Neuronal stem cell (in vitro differentiated cells): Measurements from ENCODE around the gene PACRG.

Source experiments
- DNase-seq: peaks from one replicate; pipeline ENCODE4 v3.0.0-alpha.2; 2013; ENCODE audit warnings: low spot score
- H2AFZ ChIP-seq: one replicate; pipeline ENCODE4 v1.6.1; 2013; ENCODE audit warnings: mild to moderate bottlenecking, low read length, inconsistent platforms
- H2AK5ac ChIP-seq: 2 replicates; pipeline ENCODE4 v1.6.1; 2013; ENCODE audit warnings: low read depth, mild to moderate bottlenecking, inconsistent platforms, low read length, moderate library complexity, mixed read lengths
- H2BK120ac ChIP-seq: 2 replicates; pipeline ENCODE4 v1.6.1; 2013; ENCODE audit warnings: low read depth, mild to moderate bottlenecking, inconsistent platforms, low read length, moderate library complexity, mixed read lengths
- H2BK12ac ChIP-seq: one replicate; pipeline ENCODE4 v1.6.1; 2013; ENCODE audit warnings: low read length, inconsistent platforms
- H2BK15ac ChIP-seq: 2 replicates; pipeline ENCODE4 v1.6.1; 2013; ENCODE audit warnings: mild to moderate bottlenecking, low read length, inconsistent platforms, mixed read lengths
- H2BK5ac ChIP-seq: one replicate; pipeline ENCODE4 v1.6.1; 2013; ENCODE audit warnings: inconsistent platforms, mild to moderate bottlenecking, low read length, moderate library complexity
- H3K14ac ChIP-seq: one replicate; pipeline ENCODE4 v1.6.1; 2013; ENCODE audit warnings: low read length, inconsistent platforms
- H3K18ac ChIP-seq: 2 replicates; pipeline ENCODE4 v1.6.1; 2013; ENCODE audit warnings: low read length, inconsistent platforms
- H3K23ac ChIP-seq: 2 replicates; pipeline ENCODE4 v1.6.1; 2013; ENCODE audit warnings: low read depth, mild to moderate bottlenecking, mixed read lengths, low read length, inconsistent platforms; ENCODE audit not compliant: poor library complexity
- H3K27ac ChIP-seq: replicated peaks from 3 replicates; pipeline ENCODE4 v1.5.1; 2013; ENCODE audit warnings: low read length, inconsistent platforms
- H3K27me3 ChIP-seq, 3 experiments: 2 replicates each; pipeline ENCODE4 v1.6.1; 2013; ENCODE audit warnings: low read length in 3 of 3, mild to moderate bottlenecking in 2 of 3, inconsistent platforms in 1 of 3, low read depth in 1 of 3, mixed read lengths in 1 of 3, moderate library complexity in 1 of 3; ENCODE audit not compliant: control insufficient read depth in 3 of 3, insufficient read depth in 3 of 3
- H3K36me3 ChIP-seq, 2 donors: replicated peaks in 1 of 2; 2 replicates each; pipeline ENCODE4 v1.6.1; 2013; ENCODE audit warnings: low read length in 2 of 2; ENCODE audit not compliant: control insufficient read depth in 2 of 2, insufficient read depth in 2 of 2
- H3K4ac ChIP-seq: 2 replicates; pipeline ENCODE4 v1.6.1; 2013; ENCODE audit warnings: inconsistent platforms, mild to moderate bottlenecking, low read length, moderate library complexity
- H3K4me1 ChIP-seq, 2 donors: 1 replicate in 1 of 2; 2 replicates in 1 of 2; pipeline ENCODE4 v1.6.1; 2013; ENCODE audit warnings: low read length in 2 of 2, low read depth in 1 of 2; ENCODE audit not compliant: control insufficient read depth in 2 of 2, insufficient read depth in 1 of 2
- H3K4me2 ChIP-seq: one replicate; pipeline ENCODE4 v1.6.1; 2013; ENCODE audit warnings: mild to moderate bottlenecking, low read length, inconsistent platforms; ENCODE audit not compliant: insufficient read depth, poor library complexity, severe bottlenecking
- H3K4me3 ChIP-seq, 2 donors: 2 replicates each; pipeline ENCODE4 v1.5.1; 2013; ENCODE audit warnings: low read length in 2 of 2, mild to moderate bottlenecking in 2 of 2, inconsistent platforms in 1 of 2, moderate library complexity in 1 of 2
- H3K79me1 ChIP-seq: one replicate; pipeline ENCODE4 v1.6.1; 2013; ENCODE audit warnings: low read depth, mild to moderate bottlenecking, inconsistent platforms, low read length, moderate library complexity
- H3K9ac ChIP-seq: one replicate; pipeline ENCODE4 v1.6.1; 2013; ENCODE audit warnings: mild to moderate bottlenecking, low read depth, low read length, inconsistent platforms; ENCODE audit not compliant: poor library complexity
- H3K9me3 ChIP-seq, 2 donors: replicated peaks in 1 of 2; 2 replicates each; pipeline versions ENCODE3 to v1.6.1; 2013; ENCODE audit warnings: low read length in 2 of 2, mild to moderate bottlenecking in 2 of 2, inconsistent platforms in 1 of 2, low read depth in 1 of 2, mixed read lengths in 1 of 2, moderate library complexity in 1 of 2; ENCODE audit not compliant: control insufficient read depth in 2 of 2, insufficient read depth in 1 of 2
- H4K8ac ChIP-seq: one replicate; pipeline ENCODE4 v1.6.1; 2013; ENCODE audit warnings: low read depth, mild to moderate bottlenecking, inconsistent platforms, low read length, moderate library complexity
- H4K91ac ChIP-seq: one replicate; pipeline ENCODE4 v1.6.1; 2013; ENCODE audit warnings: low read length, low read depth, mild to moderate bottlenecking, inconsistent platforms; ENCODE audit not compliant: poor library complexity
- WGBS, 2 donors: extraction: QIAGEN DNeasy Blood & Tissue Kit; methylation state at CpG; one replicate each; pipeline ENCODE4 v1.1.7; 2013; ENCODE audit warnings: missing lambda C conversion rate in 2 of 2, mixed read lengths in 1 of 2; ENCODE audit not compliant: insufficient read length in 2 of 2, insufficient replicate concordance in 1 of 2; ENCODE audit errors: extremely low coverage in 2 of 2; 5-methylcytosine and 5-hydroxymethylcytosine counted together

Gene PACRG

DNA sequence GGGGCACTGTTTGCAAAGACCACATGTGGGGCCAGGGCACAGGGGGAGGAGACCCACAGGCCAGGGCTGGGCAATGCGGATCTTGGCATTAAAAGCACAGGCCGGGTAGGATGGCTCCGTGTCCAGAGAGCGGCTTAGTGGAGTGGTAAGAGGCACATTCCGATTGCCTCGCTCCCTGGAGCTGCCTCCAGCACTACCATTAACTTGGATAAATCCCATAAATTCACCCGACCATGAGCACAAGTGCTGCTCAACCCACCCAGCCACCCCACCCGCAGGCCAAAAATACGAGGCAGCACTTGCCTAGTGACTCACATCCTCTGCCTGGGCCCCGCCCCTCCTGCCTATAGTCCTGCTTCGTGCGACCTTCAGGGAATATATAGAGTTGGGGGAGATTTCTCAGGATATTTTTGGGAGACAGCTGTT, 619.3 kb downstream of the PACRG start:
- H2AK5ac ChIP-seq, result no peak overlapping the region
- H2BK120ac ChIP-seq, result peak overlapping the region; percentile 95
- H2BK5ac ChIP-seq, result no peak overlapping the region
- H3K27me3 ChIP-seq, result no peaks in the 10 kb centered on the region
- peaks cover 14 to 18% of the 10 kb centered on the region in 2 donors for H3K4me1 ChIP-seq
- no peaks in the 10 kb centered on the region for H3K9me3 ChIP-seq
- no peak overlapping the region for H3K23ac ChIP-seq
- no peak overlapping the region for H3K14ac ChIP-seq
- no peak overlapping the region for H3K9ac ChIP-seq
- H3K4me3 ChIP-seq, result no peak overlapping the region
- H3K18ac ChIP-seq, result peak overlapping the region; percentile 80
- no peak overlapping the region for H2AFZ ChIP-seq
- H3K36me3 ChIP-seq, result no peaks in the 10 kb centered on the region
- peak overlapping the region; percentile 34 for H3K27ac ChIP-seq
- H3K4ac ChIP-seq, result no peak overlapping the region
- no peak overlapping the region for H2BK12ac ChIP-seq
- no peak overlapping the region for H3K4me2 ChIP-seq
- no peak overlapping the region for H4K91ac ChIP-seq
- no peak for DNase-seq
- H3K79me1 ChIP-seq, result no peaks in the 10 kb centered on the region
- H4K8ac ChIP-seq, result no peak overlapping the region
- no peak overlapping the region for H2BK15ac ChIP-seq
- no CpG with 5 or more reads among the region's 12 CpGs for WGBS, 2 donors

DNA sequence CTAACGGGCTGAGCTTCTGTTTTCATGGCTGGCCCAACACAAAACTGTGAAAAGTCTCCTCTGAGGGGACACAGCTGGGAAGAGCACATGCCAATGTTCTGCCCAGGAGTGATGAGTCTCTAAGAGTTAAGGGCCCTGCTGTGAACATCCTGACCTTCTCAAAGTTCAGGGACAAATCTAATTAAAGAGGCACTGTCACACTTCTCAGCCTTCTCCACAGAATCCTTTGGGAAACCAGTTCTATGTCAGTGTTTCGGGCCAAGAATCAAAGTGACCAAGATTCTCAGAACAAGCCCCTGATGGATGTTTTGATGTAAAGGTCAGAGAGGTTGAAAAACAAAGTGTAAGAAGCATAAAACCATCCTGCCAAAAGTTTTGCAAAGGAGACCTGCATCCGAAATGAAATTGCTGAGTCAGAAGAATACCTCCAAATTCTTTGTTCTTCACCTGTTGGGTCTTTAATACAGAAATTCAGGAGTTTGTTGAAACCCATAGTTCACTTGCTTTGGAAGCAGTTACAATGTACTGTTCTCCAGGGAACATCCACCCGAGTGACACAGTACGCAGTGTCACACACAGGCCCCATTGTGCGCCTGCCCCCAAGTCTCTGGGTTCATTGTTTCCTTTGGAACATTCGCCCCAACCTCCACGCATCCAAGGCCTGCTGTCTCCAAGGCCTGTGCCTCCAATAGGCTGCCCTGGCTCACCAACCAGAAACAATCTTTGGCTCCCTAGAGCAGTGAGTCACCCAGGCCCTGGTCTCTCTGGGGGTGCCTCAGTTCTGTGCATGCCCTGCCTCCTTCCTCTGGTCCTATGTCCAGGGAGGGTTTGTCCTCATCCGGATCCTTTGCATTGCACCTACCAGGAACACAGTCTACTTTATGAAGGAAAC, 621.3 kb downstream of the PACRG start:
- Histone ChIP-seq H3K14ac (no peak overlapping the region), H2BK12ac (no peak overlapping the region)

GRCh38 chr6:163349696-163350095, 621.9 kb downstream of the PACRG start:
- Histone ChIP-seq H3K4me1 (peaks cover 11% of the 10 kb centered on the region in 2 donors), H3K36me3 (no peaks in the 10 kb centered on the region), H3K4ac (no peak overlapping the region), H3K9ac (no peak overlapping the region), H2AFZ (no peak overlapping the region), H3K18ac (no peak overlapping the region), H3K27ac (no peak overlapping the region), H3K23ac (no peak overlapping the region), H3K14ac (no peak overlapping the region), H3K9me3 (no peaks in the 10 kb centered on the region), H2BK5ac (no peak overlapping the region), H2BK120ac (no peak overlapping the region), H2BK12ac (no peak overlapping the region), H3K4me2 (no peak overlapping the region), H4K8ac (no peak overlapping the region), H4K91ac (no peak overlapping the region), H3K27me3 (no peaks in the 10 kb centered on the region), H3K79me1 (no peaks in the 10 kb centered on the region), H2AK5ac (no peak overlapping the region), H2BK15ac (no peak overlapping the region), H3K4me3 (no peak overlapping the region)
- no peak for DNase-seq
- no CpG with 5 or more reads among the region's 8 CpGs for WGBS, 2 donors

More for the DNA sequence above, 621.3 kb downstream of the PACRG start:
- H3K9me3 ChIP-seq, result no peaks in the 10 kb centered on the region
- no peak overlapping the region for H2BK15ac ChIP-seq
- H2AK5ac ChIP-seq, result no peak overlapping the region
- H3K79me1 ChIP-seq, result no peaks in the 10 kb centered on the region
- H4K8ac ChIP-seq, result no peak overlapping the region
- H3K27me3 ChIP-seq, result no peaks in the 10 kb centered on the region
- H3K4me1 ChIP-seq, result peaks cover 7 to 11% of the 10 kb centered on the region in 2 donors
- no peak overlapping the region for H3K23ac ChIP-seq
- DNase-seq, result no peak
- H3K4me3 ChIP-seq, result no peak overlapping the region
- H3K36me3 ChIP-seq, result no peaks in the 10 kb centered on the region
- no peak overlapping the region for H3K27ac ChIP-seq
- H3K9ac ChIP-seq, result no peak overlapping the region
- H3K18ac ChIP-seq, result no peak overlapping the region
- no peak overlapping the region for H2BK120ac ChIP-seq
- no peak overlapping the region for H3K4ac ChIP-seq
- no CpG with 5 or more reads among the region's 9 CpGs for WGBS, 2 donors
- H2AFZ ChIP-seq, result no peak overlapping the region
- no peak overlapping the region for H4K91ac ChIP-seq
- no peak overlapping the region for H3K4me2 ChIP-seq
- no peak overlapping the region for H2BK5ac ChIP-seq

DNA sequence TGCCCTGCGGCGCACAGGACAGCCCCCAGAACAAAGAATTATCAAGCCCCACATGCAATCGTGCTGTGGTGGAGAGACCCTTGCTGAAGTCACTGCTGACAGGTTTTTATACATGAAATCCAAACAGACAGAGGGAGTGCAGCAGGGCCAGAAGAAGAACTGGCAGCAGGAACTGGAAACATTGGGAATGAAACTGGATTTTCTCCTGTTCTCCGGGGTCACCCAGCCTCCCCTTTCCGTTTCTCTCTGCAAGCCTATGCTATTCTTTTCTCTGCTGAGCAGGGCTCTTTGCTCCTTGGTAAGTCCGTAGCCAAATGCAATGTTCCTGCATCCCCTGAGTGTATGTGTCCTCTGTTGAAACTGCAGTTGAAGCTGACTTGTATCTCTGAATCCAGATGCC, 623.2 kb downstream of the PACRG start:
- no peak overlapping the region for H3K23ac ChIP-seq
- no peak overlapping the region for H2BK5ac ChIP-seq
- no peak overlapping the region for H2BK120ac ChIP-seq
- DNase-seq, result no peak
- no peak overlapping the region for H3K9ac ChIP-seq
- WGBS, 2 donors, result no CpG with 5 or more reads among the region's 6 CpGs
- H3K79me1 ChIP-seq, result no peaks in the 10 kb centered on the region
- no peak overlapping the region for H3K27ac ChIP-seq
- no peak overlapping the region for H4K8ac ChIP-seq
- no peaks in the 10 kb centered on the region for H3K36me3 ChIP-seq
- H3K27me3 ChIP-seq, result no peaks in the 10 kb centered on the region
- no peak overlapping the region for H3K4ac ChIP-seq
- no peak overlapping the region for H3K4me3 ChIP-seq
- no peak overlapping the region for H3K14ac ChIP-seq
- H2AFZ ChIP-seq, result peak overlapping the region; percentile 3
- no peak overlapping the region for H4K91ac ChIP-seq
- H3K4me2 ChIP-seq, result no peak overlapping the region
- H2BK15ac ChIP-seq, result no peak overlapping the region
- H2AK5ac ChIP-seq, result no peak overlapping the region
- no peak overlapping the region for H3K18ac ChIP-seq
- no peaks in the 10 kb centered on the region for H3K9me3 ChIP-seq
- no peak overlapping the region for H2BK12ac ChIP-seq
- H3K4me1 ChIP-seq, result peaks cover 12 to 24% of the 10 kb centered on the region in 2 donors
